Esophagus muscularis mucosa (tissue), 4 donors: ENCODE data around the gene RGMB. TPM values are rescaled to one million over a fixed set of nuclear protein-coding genes. Genes with fewer than 3 reads are reported as not detected.

ENCODE experiments used
- DNase-seq: peaks from one replicate; pipeline ENCODE4 v3.0.0-alpha.2; 2017; ENCODE audit errors: extremely low spot score
- H3K27ac ChIP-seq, 4 donors: fragments of 200-600 bp; sonication (generic); replicated peaks in 1 of 4; 1 replicate in 3 of 4; 2 replicates in 1 of 4; pipeline ENCODE4 v1.5.1; 2016 to 2019; ENCODE audit warnings: mild to moderate bottlenecking in 1 of 4
- H3K27me3 ChIP-seq, 4 donors: fragments of 200-600 bp; sonication (generic); one replicate each; pipeline versions ENCODE4 v1.5.1 to v1.6.0; 2016 to 2019
- H3K36me3 ChIP-seq, 4 donors: fragments of 200-600 bp; sonication (generic); one replicate each; pipeline ENCODE4 v1.5.1; 2016 to 2019
- H3K4me1 ChIP-seq, 4 donors: fragments of 200-600 bp; sonication (generic); one replicate each; pipeline ENCODE4 v1.5.1; 2016 to 2019
- H3K4me3 ChIP-seq, 4 donors: fragments of 200-600 bp; sonication (generic); 1 replicate in 2 of 4; 2 replicates in 2 of 4; pipeline ENCODE4 v1.5.1; 2016 to 2019; ENCODE audit warnings: mild to moderate bottlenecking in 4 of 4, moderate library complexity in 1 of 4
- H3K9me3 ChIP-seq, 4 donors: fragments of 200-600 bp; sonication (generic); 1 replicate in 3 of 4; 2 replicates in 1 of 4; pipeline ENCODE4 v1.5.1; 2016 to 2019
- CTCF ChIP-seq, 3 experiments: fragments of 200-600 bp in 2 of 3; fragments of 450-650 bp in 1 of 3; sonication (generic) in 2 of 3; IDR thresholded peaks; one replicate each; pipeline ENCODE4 v1.5.1; 2017 to 2019; ENCODE audit warnings: antibody characterized with exemption in 3 of 3, mild to moderate bottlenecking in 2 of 3, moderate library complexity in 1 of 3
- EP300 ChIP-seq: sonication (generic); formaldehyde crosslinking; IDR thresholded peaks from one replicate; pipeline ENCODE4 v1.6.1; 2017; ENCODE audit warnings: antibody characterized with exemption
- POLR2A ChIP-seq: fragments of 450-650 bp; IDR thresholded peaks from one replicate; pipeline ENCODE4 v1.6.1; 2017; ENCODE audit warnings: antibody characterized with exemption, moderate library complexity, mild to moderate bottlenecking, low read depth
- POLR2AphosphoS5 ChIP-seq, 2 donors: sonication (generic); formaldehyde crosslinking; IDR thresholded peaks; one replicate each; pipeline ENCODE4 v1.6.1; 2017; ENCODE audit warnings: antibody characterized with exemption in 2 of 2
- WGBS: methylation state at CpG from one replicate; pipeline ENCODE4 v1.1.5; 2018; 5-methylcytosine and 5-hydroxymethylcytosine counted together
- intact Hi-C: fragments of 100-400 bp; cut with DNase I; formaldehyde crosslinking; loops from one replicate; pipeline ENCODE4 v1.15.1; 2023
- total RNA-seq, 4 donors: library from RNA; depleted of rRNA; stranded (reverse); fragments of >200 nt; gene quantifications; one replicate each; pipeline versions ENCODE4 v1.1.0 to v1.2.1, GENCODE V29; 2016

RGMB gene
- total RNA-seq, 4 donors from 2014 or later: 145 to 198 (median 183) TPM

- Histone ChIP-seq H3K27me3 (no peaks in the 10 kb centered on the region), H3K36me3 (peaks cover 8 to 48% (median 9%) of the 10 kb centered on the region in 4 donors), H3K4me3 (peak overlapping the region in 1 of 4 donors; percentile 36), H3K27ac (peak overlapping the region in 2 of 4 donors; percentile 28 to 42), H3K4me1 (peaks cover 38 to 100% (median 98%) of the 10 kb centered on the region in 4 donors), H3K9me3 (no peaks in the 10 kb centered on the region)
- no peak for DNase-seq
- TF ChIP-seq POLR2AphosphoS5 (IDR thresholded peaks at IDR 0.05): no peak
- TF ChIP-seq EP300: no peak
- no peak for TF ChIP-seq CTCF (IDR thresholded peaks at IDR 0.05)
- TF ChIP-seq POLR2A: no peak
- intact Hi-C loops: no loop called here
- 48% methylated on average over 2 of the region's 2 CpGs for WGBS
Measured at GRCh38 chr5:98781520-98781919, 8.1 kb downstream of the RGMB start.

- Histone ChIP-seq H3K36me3 (peaks cover 8 to 48% (median 9%) of the 10 kb centered on the region in 4 donors), H3K27ac (peak overlapping the region in 2 of 4 donors; percentile 28 to 42), H3K4me3 (no peak overlapping the region), H3K9me3 (no peaks in the 10 kb centered on the region), H3K27me3 (no peaks in the 10 kb centered on the region), H3K4me1 (peaks cover 43 to 100% (median 100%) of the 10 kb centered on the region in 4 donors)
- no peak for DNase-seq
- 67% methylated on average over 2 of the region's 2 CpGs for WGBS
- intact Hi-C loops: no loop called here
- TF ChIP-seq POLR2A (no peak), EP300 (no peak), POLR2AphosphoS5 (IDR thresholded peaks at IDR 0.05) (no peak), CTCF (IDR thresholded peaks at IDR 0.05) (no peak)
Measured at GRCh38 chr5:98781964-98782363, 8.5 kb downstream of the RGMB start.

- Histone ChIP-seq H3K27me3 (no peaks in the 10 kb centered on the region), H3K9me3 (no peaks in the 10 kb centered on the region), H3K4me3 (peak overlapping the region in 1 of 4 donors; percentile 11), H3K4me1 (peaks cover 53 to 100% (median 100%) of the 10 kb centered on the region in 4 donors), H3K36me3 (peaks cover 8 to 57% (median 14%) of the 10 kb centered on the region in 4 donors), H3K27ac (peak overlapping the region; percentile 20 to 42 (median 25))
- no peak for TF ChIP-seq POLR2AphosphoS5 (IDR thresholded peaks at IDR 0.05)
- no peak for TF ChIP-seq POLR2A
- TF ChIP-seq EP300: no peak
- no peak for TF ChIP-seq CTCF (IDR thresholded peaks at IDR 0.05)
- WGBS: 92% methylated on average over 2 of the region's 3 CpGs
- intact Hi-C loops: no loop called here
- DNase-seq: no peak
Measured at GRCh38 chr5:98783051-98783649, 9.7 kb downstream of the RGMB start.

- TF ChIP-seq EP300: no peak
- no peak for TF ChIP-seq POLR2A
- TF ChIP-seq CTCF (IDR thresholded peaks at IDR 0.05): no peak
- no peak for TF ChIP-seq POLR2AphosphoS5 (IDR thresholded peaks at IDR 0.05)
- peaks cover 8 to 57% (median 15%) of the 10 kb centered on the region in 4 donors for H3K36me3 ChIP-seq
- DNase-seq: no peak
- peak overlapping the region in 2 of 4 donors; percentile 18 to 37 for H3K27ac ChIP-seq
- no peaks in the 10 kb centered on the region for H3K9me3 ChIP-seq
- intact Hi-C loops: no loop called here
- peak overlapping the region in 1 of 4 donors; percentile 29 for H3K4me3 ChIP-seq
- peaks cover 45 to 100% (median 100%) of the 10 kb centered on the region in 4 donors for H3K4me1 ChIP-seq
- no peaks in the 10 kb centered on the region for H3K27me3 ChIP-seq
Measured at GRCh38 chr5:98784411-98784810, 10.9 kb downstream of the RGMB start.
